Dermis blood vessel endothelial cell (primary cell): ENCODE results near the gene NEURL1B. TPM values are rescaled to one million over a fixed set of nuclear protein-coding genes. Genes with fewer than 3 reads are reported as not detected.

ENCODE experiments used
- DNase-seq: peaks from one replicate; pipeline ENCODE4 v3.0.0; 2010
- total RNA-seq: library from RNA; depleted of rRNA; stranded (reverse); fragments of >200 nt; gene quantifications from 2 replicates; pipeline ENCODE4 v1.2.3, GENCODE V29; 2014

Gene NEURL1B
- total RNA-seq, 1 donor from 2014 or later: 26.0 TPM

GRCh38 chr5:172610643-172611042 lies 30.4 kb upstream of the NEURL1B start:
- DNase-seq: no peak

GRCh38 chr5:172611913-172612312 lies 29.1 kb upstream of the NEURL1B start:
- no peak for DNase-seq

DNA sequence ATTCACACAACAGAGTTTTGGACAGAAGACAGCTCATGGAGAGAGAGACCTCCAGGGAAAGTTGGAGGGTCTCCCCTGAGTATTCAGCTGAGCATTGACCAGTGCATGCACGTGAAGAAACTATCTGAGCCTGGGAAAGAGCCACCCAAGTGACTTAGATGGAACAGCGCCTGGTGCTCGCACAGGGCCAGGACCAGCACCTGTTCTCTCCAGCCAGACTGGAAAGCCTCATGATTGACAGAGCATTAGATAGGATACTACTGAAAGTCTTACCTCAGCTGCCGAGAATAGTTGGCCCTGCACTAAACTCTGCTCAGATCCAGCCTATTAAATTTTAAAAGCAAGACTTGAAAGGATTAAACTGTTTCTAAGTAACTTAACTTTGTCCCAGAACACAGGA lies 28.3 kb upstream of the NEURL1B start:
- no peak for DNase-seq

DNA sequence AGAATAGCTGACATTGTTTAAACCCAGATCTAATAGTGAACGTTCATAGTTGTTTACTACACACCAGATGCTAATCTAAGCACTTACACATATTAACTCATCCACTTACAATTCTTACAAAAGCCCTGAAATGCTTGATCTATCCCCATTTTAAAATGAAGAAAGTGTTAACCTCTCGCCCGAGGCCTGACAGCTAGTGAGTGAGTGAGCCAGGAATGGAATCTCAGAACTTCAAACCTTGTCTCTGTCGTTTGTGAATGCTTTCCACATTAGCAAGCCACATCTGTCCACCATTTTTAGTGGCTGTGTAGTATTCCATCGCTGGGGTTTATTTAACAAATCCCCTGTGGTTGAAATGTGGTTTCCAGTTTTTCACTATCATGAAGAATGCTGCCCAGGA lies 24.9 kb upstream of the NEURL1B start:
- no peak for DNase-seq

- no peak for DNase-seq
Observed at GRCh38 chr5:172616730-172617129, 24.3 kb upstream of the NEURL1B start.

- DNase-seq: no peak
Observed at GRCh38 chr5:172617817-172618216, 23.2 kb upstream of the NEURL1B start.

GRCh38 chr5:172618574-172619365 lies 22.3 kb upstream of the NEURL1B start:
- no peak for DNase-seq

- DNase-seq: no peak
Observed at GRCh38 chr5:172620506-172620905, 20.6 kb upstream of the NEURL1B start.

DNA sequence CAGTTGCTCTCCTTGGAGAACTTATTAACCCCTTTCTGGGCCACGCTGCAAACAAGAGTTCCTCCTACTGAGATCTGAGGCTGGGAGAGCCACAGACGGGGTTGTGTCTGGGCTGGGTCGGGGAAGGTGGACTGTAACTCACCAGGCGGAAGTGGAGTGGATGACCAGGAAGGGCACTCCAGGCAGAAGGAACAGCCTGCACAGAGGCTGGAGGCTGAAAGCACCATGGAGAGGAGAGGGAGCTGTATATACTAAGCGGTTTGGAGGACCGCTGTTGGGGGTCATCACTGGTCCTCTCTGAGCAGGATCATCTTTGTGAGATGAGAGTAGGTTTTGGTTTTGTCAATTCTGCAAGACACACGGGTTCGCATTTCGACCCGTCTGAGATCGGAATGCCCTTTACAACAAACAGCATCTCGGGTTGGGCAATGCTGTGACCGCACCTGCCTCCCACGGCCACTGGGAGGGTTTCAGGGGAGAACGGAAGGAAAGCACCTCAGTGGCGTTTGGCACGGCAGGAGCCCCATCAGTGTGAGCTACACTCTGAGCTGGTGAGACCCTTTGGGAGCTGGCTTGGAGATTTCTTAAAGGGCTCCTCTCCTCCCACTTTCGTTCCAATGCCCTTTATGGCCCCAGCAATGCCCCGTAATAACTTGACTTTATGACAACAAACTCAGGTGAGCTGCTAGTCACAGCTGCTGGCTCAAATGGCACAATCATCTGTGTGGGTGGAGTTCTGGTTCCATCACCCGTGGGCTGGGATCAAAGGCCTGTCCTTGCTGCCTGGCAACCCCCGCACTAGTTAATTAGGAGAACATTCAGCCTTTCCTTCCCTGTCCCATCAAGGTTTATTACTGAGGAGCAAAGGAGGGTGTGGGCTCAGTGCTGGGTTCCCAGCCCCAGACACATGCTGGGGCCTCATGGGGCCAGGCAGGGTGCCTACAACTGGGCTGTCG lies 18.7 kb upstream of the NEURL1B start:
- DNase-seq: no peak

- DNase-seq: no peak
Observed at GRCh38 chr5:172623313-172623980, 17.6 kb upstream of the NEURL1B start.

- DNase-seq: no peak
Observed at GRCh38 chr5:172624083-172624995, 16.7 kb upstream of the NEURL1B start.

GRCh38 chr5:172624996-172625964 lies 15.8 kb upstream of the NEURL1B start:
- no peak for DNase-seq

DNA sequence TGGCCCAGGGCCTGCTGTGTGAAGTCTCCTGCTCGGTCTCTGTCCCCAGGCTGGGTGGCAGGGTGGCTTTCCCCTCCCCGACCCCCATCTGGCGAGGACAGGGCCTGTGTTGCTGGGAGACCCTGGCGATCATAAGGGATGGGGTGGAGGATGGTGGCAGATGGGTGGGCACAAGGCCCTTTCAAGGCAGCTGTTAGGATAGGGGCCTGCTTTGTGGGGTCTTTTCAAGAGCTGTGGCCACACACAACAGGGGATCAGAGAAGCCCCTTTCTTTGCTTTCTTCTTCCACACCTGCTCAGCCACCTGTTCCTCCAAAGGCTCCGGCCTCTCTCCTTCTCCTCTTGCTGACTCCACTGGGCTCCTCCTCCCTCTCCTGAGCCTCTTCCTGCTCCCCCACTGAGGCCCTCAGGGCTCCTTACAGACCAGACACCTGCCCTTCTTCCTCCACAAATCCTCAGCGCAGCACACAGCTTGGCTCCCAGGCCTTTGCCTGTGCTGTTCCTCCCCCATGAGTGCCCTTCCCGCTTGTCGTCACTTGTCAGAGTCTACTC lies 15.0 kb upstream of the NEURL1B start:
- no peak for DNase-seq

DNA sequence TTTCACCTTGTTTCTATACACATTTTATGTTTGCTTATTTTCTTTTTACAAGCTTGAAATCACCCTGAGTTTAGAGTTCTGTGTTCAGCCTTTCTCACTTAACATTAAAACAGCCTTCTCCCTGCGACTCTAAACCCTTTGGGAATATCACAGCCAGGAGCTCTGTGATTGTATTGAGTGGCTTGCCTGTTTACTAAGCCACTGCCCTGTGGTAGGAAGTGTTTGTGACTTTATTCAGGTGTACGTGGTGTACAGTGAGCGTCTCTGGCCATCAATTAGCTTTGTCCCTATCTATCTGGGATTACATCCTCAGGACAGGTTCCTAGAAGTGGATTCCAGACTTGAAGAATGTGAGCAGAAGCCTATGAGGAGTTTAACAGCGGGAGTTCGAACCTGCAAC lies 11.0 kb upstream of the NEURL1B start:
- DNase-seq: no peak

DNA sequence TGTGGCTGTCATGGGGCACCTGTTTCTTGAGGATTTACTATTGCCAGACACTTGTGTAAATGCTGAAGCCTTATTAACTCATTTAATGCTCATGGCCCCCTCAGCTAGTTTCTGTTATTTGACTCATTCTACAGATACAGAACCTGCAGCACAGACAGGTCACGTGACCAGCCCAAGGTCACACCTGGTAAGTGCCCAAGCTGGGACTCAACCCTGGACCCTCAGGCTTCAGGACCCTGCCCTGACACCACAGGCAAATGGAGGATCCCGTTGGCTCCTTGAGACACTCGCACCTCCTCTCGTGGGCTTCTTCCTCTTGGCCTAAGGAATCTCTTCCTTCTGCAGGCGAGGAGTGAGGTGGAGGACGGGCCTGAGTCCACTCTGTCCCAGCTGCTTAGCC lies 10.6 kb upstream of the NEURL1B start:
- no peak for DNase-seq

DNA sequence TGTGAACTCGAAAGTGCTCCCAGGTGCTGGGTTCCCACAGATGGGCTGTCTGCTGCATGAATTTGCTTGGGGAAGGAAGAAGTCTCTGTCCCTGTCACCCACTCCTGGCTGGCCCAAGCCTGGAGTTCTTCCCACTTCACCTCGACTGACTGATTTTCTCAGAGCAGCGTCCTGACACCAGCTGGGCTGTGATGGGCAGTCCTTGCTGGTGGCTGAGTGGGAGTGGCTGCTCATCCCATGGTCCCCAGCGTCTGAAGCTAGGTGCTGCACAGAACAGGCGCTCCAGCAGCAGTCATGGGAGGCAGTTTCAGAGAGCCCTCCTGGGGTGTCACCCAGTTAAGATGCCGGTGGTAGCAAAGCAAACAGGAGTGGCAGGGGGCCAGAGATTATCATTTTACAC lies 10.1 kb upstream of the NEURL1B start:
- DNase-seq: no peak

GRCh38 chr5:172632346-172633092 lies 8.5 kb upstream of the NEURL1B start:
- no peak for DNase-seq

DNA sequence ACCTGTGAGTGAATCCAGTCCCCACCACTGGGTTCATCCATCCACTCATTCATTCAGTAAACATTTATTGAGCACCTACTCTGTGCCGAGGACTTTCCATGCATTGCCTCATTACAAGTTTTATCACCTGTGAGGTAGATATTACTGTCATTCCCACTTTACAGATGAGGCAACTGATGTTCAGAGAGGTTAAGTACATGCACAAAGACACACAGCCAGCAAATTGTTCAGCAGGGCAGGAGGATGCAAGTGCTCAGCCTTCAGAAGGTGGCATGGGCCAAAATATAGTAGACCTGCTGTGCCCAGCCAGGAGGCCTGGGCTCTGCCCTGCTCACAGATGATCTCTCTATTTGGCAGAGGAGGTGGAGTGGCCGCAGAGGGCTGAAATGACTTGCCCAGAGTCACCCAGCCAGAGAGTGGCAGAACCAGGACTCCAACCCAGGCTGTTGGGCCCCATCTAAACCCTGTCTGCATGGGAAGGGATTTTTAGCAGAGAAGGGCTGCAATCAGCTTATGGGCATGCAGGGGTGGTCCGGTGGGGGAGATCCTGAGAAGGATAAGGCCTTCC lies 7.6 kb upstream of the NEURL1B start:
- DNase-seq: no peak
